ENCODE measurements around the gene RFK. TPM values are rescaled to one million over a fixed set of nuclear protein-coding genes. Genes with fewer than 3 reads are reported as not detected.
"Not testable (repeated sequence)": the region's sequence is repeated elsewhere in the genome, so short reads cannot be mapped to it uniquely, and the experiment has no call there.

RFK gene
- total RNA-seq: 10 to 100 TPM in 1 of 2 donors, 1 to 10 TPM in 1; 5.8 to 12.2 TPM

DNA sequence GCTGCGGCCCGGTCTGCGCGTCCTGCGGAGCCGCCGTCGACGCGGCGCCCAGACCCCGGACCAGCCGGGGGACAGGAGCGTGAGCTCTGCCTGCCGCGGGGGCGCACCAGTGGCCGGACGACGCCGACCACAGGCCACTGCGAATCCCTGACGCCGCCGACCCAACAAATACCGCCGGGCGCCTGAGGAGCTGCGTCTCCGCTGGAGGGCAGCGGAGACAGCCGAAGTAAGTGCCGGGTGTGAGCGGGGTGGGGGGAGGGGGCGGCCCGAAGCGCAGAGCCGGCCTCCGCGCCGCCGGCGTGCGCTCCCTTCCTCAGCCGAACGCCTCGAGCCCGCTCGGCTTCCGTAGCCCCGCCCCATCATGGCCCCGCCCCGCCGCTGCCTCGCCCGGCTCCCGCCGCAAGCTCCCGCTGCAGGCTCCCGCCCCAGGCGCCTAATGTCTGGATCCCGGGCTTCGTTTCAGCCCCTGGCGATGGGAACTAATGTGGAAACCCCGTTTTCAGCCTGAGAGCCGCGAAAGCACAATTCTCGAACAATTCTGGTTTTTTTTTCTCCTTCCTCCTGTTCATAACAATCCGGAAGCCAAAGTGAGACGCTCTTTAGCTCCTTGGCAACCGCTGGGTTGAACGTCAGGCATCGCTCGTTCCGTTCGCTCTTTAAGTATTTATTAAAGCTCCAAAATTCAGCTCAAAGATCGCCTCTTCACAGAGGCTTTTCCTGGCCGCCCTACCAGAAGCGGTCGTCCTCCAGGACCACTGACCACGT lies at the start of gene RFK:
Gene RFK, minus strand, starts transcription at position 232 of the 765 bp plus-strand sequence. CDS start 255 bp downstream, outside the sequence.
- peaks cover 0 to 5% of the 10 kb centered on the region in 2 donors for H3K9me3 Mint-ChIP-seq
- H3K36me3 Mint-ChIP-seq: peaks cover 0 to 16% of the 10 kb centered on the region in 2 donors
- H3K27ac Mint-ChIP-seq: peak within 1 kb of the TSS; percentile 92
- ATAC-seq (peak; percentile 82 to 93), DNase-seq (ENCODE audit: low spot score in 2 of 2) (peak; percentile 90 to 91)

DNA sequence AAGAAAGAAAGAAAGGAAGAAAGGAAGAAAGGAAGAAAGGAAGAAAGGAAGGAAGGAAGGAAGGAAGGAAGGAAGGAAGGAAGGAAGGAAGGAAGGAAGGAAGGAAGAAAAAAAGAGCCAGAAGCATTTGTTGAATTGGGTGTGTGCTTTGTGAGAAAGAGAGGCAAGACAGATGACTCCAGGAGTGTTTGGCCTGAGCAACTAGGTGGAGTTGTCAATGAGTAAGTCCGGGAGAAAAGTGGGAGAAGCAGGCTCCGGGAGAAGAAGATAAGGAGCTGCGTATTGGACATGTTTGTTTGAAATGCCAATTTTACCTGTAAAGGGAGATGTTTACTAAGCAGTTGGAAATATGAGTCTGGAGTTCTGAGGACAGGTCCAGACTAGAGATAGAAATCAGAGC lies 49.7 kb upstream of the RFK start:
- DNase-seq (ENCODE audit: low spot score in 2 of 2): no peak

DNA sequence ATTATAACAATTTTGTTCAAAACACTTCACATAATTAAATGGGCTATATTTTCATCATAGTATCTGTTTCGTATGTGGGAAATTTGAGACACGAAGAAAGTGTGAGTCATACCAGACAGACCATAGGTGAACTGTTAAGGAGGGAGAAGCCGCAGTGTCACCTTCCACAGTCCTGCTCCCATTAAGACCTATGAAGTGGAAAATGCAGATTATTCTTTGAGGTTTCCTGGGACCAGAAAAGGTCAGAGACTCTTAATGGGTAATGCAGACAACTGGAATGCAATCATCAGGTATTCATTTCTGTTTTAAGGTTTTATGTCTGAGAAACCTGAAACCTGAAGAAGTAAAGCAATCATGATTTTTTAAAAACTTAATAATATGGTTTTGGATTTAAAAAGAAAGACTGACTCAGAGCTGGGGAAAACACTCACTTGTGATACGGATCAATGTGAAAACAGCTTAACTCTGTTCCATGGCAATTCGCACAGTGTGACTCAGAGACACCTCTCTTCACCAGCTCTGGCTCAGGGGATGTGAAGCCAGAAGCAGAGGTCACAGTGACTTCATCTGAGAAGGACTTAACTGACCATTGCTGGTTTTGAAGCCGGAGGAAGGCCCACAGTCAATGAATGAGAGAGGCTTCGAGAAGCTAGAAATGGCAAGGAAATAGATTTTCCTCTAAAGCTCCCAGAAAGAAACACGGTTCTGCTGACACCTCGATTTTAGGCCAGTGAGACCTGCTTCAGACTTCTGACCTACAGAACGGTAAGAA lies 47.5 kb upstream of the RFK start:
- DNase-seq (ENCODE audit: low spot score in 2 of 2) (peak; percentile 49 to 71), ATAC-seq (peak; percentile 83 to 87)
- Mint-ChIP-seq H3K36me3 (peaks cover 5 to 7% of the 10 kb centered on the region in 2 donors), H3K9me3 (no peaks in the 10 kb centered on the region), H3K27ac (peak overlapping the region; percentile 92)

More for the DNA sequence above, 49.7 kb upstream of the RFK start:
- no peak for ATAC-seq
- H3K9me3 Mint-ChIP-seq: no peaks in the 10 kb centered on the region
- H3K36me3 Mint-ChIP-seq: peaks cover 5 to 7% of the 10 kb centered on the region in 2 donors
- no peak overlapping the region for H3K27ac Mint-ChIP-seq

DNA sequence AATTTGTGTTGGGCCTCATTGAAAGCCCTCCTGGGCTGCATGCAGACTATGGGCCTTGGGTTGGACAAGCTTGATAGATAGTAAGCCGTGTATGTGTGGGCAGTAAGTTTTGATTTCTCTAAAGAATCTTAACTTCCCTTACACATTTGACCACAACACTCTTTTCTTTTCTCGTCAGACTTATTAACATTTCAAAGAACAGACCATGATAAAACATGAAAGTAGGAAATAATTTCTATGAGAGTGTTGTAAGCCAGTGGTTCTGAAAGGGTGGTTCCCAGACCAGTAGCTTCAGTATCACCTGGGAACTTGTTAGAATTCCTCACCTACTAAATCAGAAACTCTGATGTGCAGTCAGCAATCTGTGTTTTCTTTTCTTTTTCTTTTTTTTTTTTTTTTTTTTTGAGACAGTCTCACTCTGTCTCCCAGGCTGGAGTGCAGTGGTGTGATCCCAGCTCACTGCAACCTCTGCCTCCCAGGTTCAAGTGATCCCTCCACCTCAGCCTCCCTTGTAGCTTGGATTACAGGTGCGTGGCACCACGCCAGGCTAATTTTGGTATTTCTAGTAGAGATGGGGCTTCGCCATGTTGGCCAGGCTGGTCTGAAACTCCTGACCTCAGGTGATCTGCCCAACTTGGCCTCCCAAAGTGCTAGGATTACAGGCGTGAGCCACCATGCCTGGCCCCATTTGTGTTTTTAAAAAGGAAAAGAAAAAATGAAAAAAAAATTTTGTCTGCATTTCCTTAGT lies 44.8 kb upstream of the RFK start:
- peaks cover 5 to 13% of the 10 kb centered on the region in 2 donors for H3K36me3 Mint-ChIP-seq
- ATAC-seq: peak; percentile 68 to 72
- H3K27ac Mint-ChIP-seq: peak overlapping the region; percentile 63 to 91
- DNase-seq (ENCODE audit: low spot score in 2 of 2): no peak
- no peaks in the 10 kb centered on the region for H3K9me3 Mint-ChIP-seq

DNA sequence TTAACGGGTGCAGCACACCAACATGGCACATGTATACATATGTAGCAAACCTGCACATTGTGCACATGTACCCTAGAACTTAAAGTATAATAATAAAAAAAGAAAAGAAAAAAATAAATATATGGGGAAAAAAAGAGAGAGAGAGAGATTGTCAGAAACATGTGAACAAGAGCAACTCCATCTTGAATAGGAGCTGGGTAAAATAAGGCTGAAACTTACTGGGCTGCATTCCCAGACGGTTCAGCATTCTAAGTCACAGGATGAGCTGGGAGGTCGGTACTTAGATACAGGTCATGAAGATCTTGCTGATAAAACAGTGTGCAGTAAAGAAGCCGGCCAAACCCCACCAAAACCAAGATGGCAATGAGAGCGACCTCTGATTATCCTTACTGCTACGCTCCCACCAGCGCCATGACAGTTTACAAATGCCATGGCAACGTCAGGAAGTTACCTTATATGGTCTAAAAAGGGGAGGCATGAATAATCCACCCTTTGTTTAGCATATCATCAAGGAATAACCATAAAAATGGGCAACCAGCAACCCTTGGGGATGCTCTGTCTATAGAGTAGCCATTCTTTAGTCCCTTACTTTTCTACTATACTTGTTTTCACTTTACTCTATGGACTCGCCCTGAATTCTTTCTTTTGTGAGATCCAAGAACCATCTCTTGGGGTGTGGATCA lies 42.9 kb upstream of the RFK start:
- H3K9me3 Mint-ChIP-seq; H3K36me3 Mint-ChIP-seq; ATAC-seq; DNase-seq (ENCODE audit: low spot score in 2 of 2): not testable (repeated sequence)
- H3K27ac Mint-ChIP-seq: peak overlapping the region in 1 of 2 donors; percentile 89

GRCh38 chr9:76434897-76435296 lies 40.7 kb upstream of the RFK start:
- ATAC-seq; H3K9me3 Mint-ChIP-seq; H3K27ac Mint-ChIP-seq; H3K36me3 Mint-ChIP-seq; DNase-seq (ENCODE audit: low spot score in 2 of 2): not testable (repeated sequence)

DNA sequence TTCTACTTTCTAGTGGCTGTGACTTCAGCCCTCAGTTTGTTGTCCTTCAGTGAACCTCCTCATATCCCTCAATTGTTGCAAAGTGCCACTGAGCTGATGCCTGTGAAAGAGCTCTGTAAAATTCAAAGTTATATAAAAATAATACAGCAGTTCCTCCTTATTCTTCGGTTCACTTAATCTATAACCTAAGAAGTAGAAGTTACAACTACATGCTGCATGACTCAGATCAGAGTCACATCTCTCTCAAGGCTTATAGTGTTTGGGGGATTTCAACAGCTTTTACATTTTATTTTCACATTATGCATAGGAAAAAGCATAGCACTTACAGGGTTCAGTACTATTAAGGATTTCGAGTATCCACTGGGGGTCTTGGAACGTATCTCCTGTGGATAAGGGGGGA lies 39.6 kb upstream of the RFK start:
- no peak for DNase-seq (ENCODE audit: low spot score in 2 of 2)
- Mint-ChIP-seq H3K27ac (no peak overlapping the region), H3K36me3 (peaks cover 0 to 7% of the 10 kb centered on the region in 2 donors), H3K9me3 (no peaks in the 10 kb centered on the region)
- ATAC-seq: peak; percentile 33 to 45

- DNase-seq (ENCODE audit: low spot score in 2 of 2) (no peak), ATAC-seq (peak; percentile 28 to 39)
- H3K27ac Mint-ChIP-seq: no peak overlapping the region
- H3K36me3 Mint-ChIP-seq: peaks cover 0 to 7% of the 10 kb centered on the region in 2 donors
- no peaks in the 10 kb centered on the region for H3K9me3 Mint-ChIP-seq
Observed at GRCh38 chr9:76433406-76433805, 39.2 kb upstream of the RFK start.

DNA sequence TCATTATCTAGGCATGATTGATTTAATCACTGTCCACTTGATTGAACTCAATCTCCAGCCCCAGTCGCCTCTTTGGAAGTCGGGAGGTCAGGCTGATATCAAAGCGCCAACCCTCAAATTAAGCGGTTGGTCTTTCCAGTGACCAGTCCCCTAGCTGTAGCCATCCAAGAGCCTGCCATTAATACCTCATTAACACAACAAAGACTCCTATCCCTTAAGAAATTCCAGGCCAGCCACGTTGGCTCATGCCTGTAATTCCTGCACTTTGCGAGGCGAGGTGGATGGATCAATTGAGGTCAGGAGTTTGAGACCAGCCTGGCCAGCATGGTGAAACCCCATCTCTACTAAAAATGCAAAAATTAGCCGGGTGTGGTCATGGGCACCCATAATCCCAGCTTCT lies 37.4 kb upstream of the RFK start:
- no peak for ATAC-seq
- H3K36me3 Mint-ChIP-seq: peaks cover 0 to 7% of the 10 kb centered on the region in 2 donors
- no peak overlapping the region for H3K27ac Mint-ChIP-seq
- no peak for DNase-seq (ENCODE audit: low spot score in 2 of 2)
- H3K9me3 Mint-ChIP-seq: no peaks in the 10 kb centered on the region

GRCh38 chr9:76426807-76427419 lies 32.7 kb upstream of the RFK start:
- Mint-ChIP-seq H3K27ac (no peak overlapping the region), H3K36me3 (peaks cover 0 to 11% of the 10 kb centered on the region in 2 donors), H3K9me3 (peaks cover 0 to 3% of the 10 kb centered on the region in 2 donors)
- peak; percentile 19 to 48 for ATAC-seq
- DNase-seq (ENCODE audit: low spot score in 2 of 2): no peak

DNA sequence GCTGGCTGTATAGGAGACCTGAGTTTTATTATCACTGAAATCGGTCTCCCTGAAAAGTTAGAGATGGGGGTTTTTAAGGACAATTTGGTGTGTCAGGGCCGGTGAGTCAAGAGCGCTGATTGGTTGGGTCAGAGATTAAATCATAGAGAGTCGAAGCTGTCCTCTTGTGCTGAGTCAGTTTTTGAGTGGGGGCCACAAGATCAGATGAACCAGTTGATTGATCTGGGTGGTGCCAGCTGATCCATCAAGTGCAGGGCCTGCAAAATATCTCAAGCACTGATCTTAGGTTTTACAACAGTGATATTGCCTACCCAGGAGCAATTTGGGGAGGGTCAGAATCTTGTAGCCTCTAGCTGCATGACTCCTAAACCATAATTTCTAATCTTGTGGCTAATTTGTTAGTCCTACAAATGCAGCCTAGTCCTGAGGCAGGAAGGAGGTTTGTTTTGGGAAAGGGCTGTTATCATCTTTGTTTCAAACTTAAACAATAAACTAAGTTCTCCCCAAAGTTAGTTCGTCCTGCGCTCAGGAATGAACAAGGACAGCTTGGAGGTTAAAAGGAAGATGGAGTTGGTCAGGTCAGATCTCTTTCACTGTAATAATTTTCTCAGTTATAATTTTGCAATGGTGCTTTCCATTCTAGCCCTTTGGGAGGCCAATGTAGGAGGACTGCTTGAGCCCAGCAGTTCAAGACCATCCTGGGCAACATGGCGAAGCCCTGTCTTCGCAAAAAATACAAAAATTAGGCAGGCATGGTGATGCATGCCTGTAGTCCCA lies 31.6 kb upstream of the RFK start:
- DNase-seq (ENCODE audit: low spot score in 2 of 2) (no peak), ATAC-seq (no peak)
- H3K9me3 Mint-ChIP-seq: peaks cover 0 to 5% of the 10 kb centered on the region in 2 donors
- H3K27ac Mint-ChIP-seq: no peak overlapping the region
- H3K36me3 Mint-ChIP-seq: peaks cover 0 to 11% of the 10 kb centered on the region in 2 donors

GRCh38 chr9:76424491-76424890 lies 30.3 kb upstream of the RFK start:
- no peak for DNase-seq (ENCODE audit: low spot score in 2 of 2)
- peaks cover 0 to 11% of the 10 kb centered on the region in 2 donors for H3K36me3 Mint-ChIP-seq
- H3K9me3 Mint-ChIP-seq: peaks cover 0 to 5% of the 10 kb centered on the region in 2 donors
- ATAC-seq: peak; percentile 93 to 94
- H3K27ac Mint-ChIP-seq: peak overlapping the region; percentile 65 to 92

DNA sequence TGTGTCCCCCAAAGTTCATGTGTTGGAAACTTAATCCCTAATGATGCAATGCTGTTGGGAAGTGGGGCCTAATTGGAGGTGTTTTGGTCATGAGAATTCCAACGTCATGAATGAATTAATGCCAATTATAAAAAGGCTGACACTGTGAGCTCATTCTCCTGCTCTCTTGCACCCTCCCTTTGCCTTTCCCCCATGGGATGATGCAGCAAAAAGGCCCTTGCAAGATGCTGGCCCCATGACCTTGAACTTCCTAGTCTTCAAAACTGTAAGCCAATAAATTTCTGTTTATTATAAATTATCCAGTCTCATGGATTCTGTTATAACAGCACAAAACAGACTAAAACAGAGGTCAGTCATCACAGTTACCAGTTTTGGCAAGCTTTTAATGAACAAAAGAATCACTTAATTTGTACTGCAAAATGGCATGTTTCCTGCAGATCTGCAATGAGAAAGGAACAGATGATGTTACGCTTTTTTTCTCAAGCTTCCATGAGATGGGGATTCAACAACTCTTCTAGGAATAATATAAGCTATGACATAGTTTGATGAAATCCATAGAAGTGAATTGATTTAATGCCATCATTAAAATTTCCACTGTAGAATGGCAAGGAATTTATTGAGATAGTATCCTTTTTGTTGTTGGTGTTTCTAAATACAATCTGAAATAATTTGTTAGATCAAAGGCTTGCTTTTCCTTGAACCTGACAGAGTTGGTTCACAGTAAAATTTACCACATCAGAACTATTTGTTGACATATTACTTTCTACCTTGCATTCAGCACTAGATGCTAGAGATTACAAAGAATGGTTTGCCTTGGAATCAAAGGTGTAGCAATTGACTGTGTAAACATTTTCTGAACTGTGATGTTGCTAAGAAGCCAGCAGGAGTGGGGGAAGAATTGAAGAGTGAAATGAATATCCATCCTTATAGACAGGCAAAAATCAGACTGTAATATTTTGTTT lies 29.3 kb upstream of the RFK start:
- ATAC-seq (peak in 1 of 2 donors; percentile 66), DNase-seq (ENCODE audit: low spot score in 2 of 2) (no peak)
- H3K9me3 Mint-ChIP-seq: peaks cover 0 to 5% of the 10 kb centered on the region in 2 donors
- peak overlapping the region in 1 of 2 donors; percentile 92 for H3K27ac Mint-ChIP-seq
- peaks cover 0 to 11% of the 10 kb centered on the region in 2 donors for H3K36me3 Mint-ChIP-seq

DNA sequence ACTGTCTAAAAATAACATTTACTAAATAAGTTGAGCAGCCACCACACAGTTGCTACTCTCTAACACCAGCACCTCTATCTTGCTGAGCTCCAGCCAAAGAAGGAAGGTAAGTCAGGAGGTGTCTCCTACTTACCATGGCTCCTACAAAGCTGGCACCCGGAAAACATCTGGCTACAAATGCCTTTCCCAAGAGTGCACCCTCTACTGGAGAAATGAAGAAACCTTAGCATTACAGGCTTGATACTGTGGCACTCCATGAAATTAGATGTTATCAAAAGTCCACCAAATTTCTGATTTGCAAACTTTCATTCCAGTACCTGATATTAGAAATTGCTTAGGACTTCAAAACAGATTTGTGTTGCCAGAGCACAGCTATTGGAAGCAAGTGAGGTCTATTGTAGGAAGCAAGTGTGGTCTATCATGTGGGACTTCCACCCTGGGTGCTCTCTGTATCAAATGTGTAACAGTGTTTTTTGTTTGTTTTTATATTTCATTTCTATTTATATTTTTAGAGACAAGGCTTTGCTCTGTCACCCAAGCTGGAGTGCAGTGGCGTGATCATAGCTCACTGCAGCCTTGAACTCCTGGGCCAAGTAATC lies 25.7 kb upstream of the RFK start:
- no peak overlapping the region for H3K27ac Mint-ChIP-seq
- H3K9me3 Mint-ChIP-seq: peaks cover 4 to 5% of the 10 kb centered on the region in 2 donors
- ATAC-seq (no peak), DNase-seq (ENCODE audit: low spot score in 2 of 2) (no peak)
- H3K36me3 Mint-ChIP-seq: peaks cover 0 to 5% of the 10 kb centered on the region in 2 donors

Measured in activated naive CD4-positive, alpha-beta T cell treated with anti-CD3 and anti-CD28 coated beads, Interleukin-2, amount 50 U/mL, for 72 hours (primary cell).